ENCODE measurements around the gene TAF5L. TPM values are rescaled to one million over a fixed set of nuclear protein-coding genes. Genes with fewer than 3 reads are reported as not detected.

Gene TAF5L
- 26.1 and 27.2 TPM in 2 replicates for polyA plus RNA-seq (2013)

DNA sequence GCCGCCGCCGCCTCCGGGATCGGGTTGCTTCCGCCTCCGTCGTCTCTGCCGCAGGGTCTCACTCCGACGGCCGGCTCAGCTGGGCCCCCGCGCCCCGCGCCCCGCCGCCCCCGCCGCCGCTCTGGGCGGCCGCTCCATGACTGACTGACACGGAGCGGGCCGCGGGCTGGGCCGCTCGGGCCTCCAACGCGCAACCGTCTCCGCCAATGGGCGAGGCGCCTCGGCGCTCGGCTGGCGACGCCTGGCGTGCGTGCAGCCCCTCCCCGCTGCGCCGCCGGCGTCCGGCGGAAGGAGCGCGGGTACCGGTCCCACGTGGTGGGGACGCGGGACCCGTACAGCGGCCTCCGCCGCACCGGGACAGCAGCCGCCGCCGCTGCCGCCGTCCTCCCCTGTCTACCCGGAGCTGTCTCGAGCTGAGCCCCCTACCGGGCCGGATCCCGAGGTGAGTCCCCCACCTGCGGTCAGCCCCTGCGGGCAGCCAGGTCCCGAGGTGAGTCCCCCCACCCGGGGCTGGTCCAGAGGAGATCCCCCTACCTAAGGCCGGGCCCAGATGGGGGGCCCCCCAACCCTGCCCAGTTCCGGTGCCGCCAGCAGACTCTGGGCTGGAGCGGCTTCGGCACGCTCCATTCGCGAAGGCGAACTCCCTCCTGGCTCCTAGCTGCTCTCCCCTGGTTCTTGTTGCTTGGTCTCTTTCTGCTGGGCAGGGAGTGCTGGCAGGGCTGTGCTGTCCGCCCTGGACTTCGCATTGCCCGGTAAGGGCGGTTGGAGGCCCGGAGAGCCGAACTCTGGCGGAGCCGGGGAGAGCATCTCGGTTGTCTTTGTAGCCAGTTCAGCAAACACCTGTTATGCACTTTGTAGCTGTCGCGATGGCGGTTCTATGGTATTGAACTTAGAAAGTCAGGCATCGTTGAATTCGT is at the start of gene TAF5L, which contains the start of gene URB2:
Gene TAF5L, minus strand, starts transcription at position 208 of the 917 bp plus-strand sequence. CDS start 11,640 bp downstream, outside the sequence.
Gene URB2, plus strand, starts transcription at position 333 of the 917 bp plus-strand sequence. CDS start 1,387 bp downstream, outside the sequence.
- Histone ChIP-seq H2BK120ac (ENCODE audit: insufficient read depth, low read length, poor library complexity) (peak within 1 kb of the TSS; percentile 56), H3K14ac (ENCODE audit: low read length) (peak within 1 kb of the TSS; percentile 86), H3K18ac (ENCODE audit: low read length) (peak within 1 kb of the TSS; percentile 79), H3K4me2 (ENCODE audit: low read length) (peak within 1 kb of the TSS; percentile 93), H3K9ac (ENCODE audit: low read length) (peak within 1 kb of the TSS; percentile 80), H2AFZ (ENCODE audit: insufficient read depth, low read length, poor library complexity) (peak within 1 kb of the TSS; percentile 86), H3K27me3 (ENCODE audit: insufficient read depth, low read length) (no peaks in the 10 kb centered on the region), H3K4me1 (ENCODE audit: control insufficient read depth in 1 of 2, insufficient read depth in 2 of 2, low read length in 2 of 2) (peaks cover 2 to 3% of the 10 kb centered on the region in 2 experiments), H2BK12ac (ENCODE audit: low read length) (no peak within 1 kb of the TSS), H4K8ac (ENCODE audit: low read depth, low read length) (peak within 1 kb of the TSS; percentile 82), H2AK5ac (ENCODE audit: low read length) (no peak within 1 kb of the TSS), H3K9me3 (ENCODE audit: insufficient read depth, low read depth, low read length) (no peaks in the 10 kb centered on the region), H3K36me3 (ENCODE audit: control insufficient read depth in 1 of 2, insufficient read depth in 2 of 2, low read length in 2 of 2) (peaks cover 0 to 2% of the 10 kb centered on the region in 2 experiments), H3K79me1 (ENCODE audit: low read length) (peaks cover 4% of the 10 kb centered on the region), H3K4me3 (ENCODE audit: low read depth, low read length) (peak within 1 kb of the TSS; percentile 89), H3K79me2 (ENCODE audit: control insufficient read depth, insufficient read depth, low read length, poor library complexity) (peaks cover 13% of the 10 kb centered on the region), H4K91ac (ENCODE audit: low read depth, low read length) (peak within 1 kb of the TSS; percentile 67), H3K23ac (ENCODE audit: low read length) (no peak within 1 kb of the TSS), H4K12ac (ENCODE audit: low read depth, low read length) (peak within 1 kb of the TSS; percentile 40), H3K27ac (ENCODE audit: low read depth, low read length) (peak within 1 kb of the TSS; percentile 74), H2BK5ac (ENCODE audit: low read depth, low read length, poor library complexity) (peak within 1 kb of the TSS; percentile 35), H3K4ac (ENCODE audit: low read depth, low read length) (peak within 1 kb of the TSS; percentile 57)
- WGBS (ENCODE audit: extremely low coverage, insufficient coverage, insufficient read length), result no CpG with 5 or more reads among the region's 97 CpGs
- peak; percentile 85 to 93 for DNase-seq

DNA sequence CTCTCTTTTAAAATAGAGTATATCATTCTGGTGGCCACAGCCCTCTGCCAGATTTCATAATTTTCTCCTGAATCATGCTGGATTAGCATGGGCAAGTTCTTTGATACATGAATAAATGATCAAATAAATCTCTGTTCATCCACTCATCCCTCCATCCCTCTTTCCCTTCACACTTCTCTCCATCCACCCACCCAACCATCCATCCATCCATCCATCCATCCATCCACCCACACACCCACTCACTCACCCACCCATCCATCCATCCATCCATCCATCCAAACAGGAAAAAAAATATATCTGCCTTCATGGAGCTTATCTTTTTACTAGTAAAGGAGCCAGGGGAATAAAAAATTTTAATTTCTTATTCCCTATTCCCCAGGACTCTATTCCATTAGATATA is 49.5 kb upstream of the TAF5L start:
- Histone ChIP-seq H3K4me1 (ENCODE audit: control insufficient read depth in 1 of 2, insufficient read depth in 2 of 2, low read length in 2 of 2) (no peaks in the 10 kb centered on the region), H3K14ac (ENCODE audit: low read length) (no peak overlapping the region), H4K91ac (ENCODE audit: low read depth, low read length) (no peak overlapping the region), H3K79me1 (ENCODE audit: low read length) (no peaks in the 10 kb centered on the region), H3K79me2 (ENCODE audit: control insufficient read depth, insufficient read depth, low read length, poor library complexity) (no peaks in the 10 kb centered on the region), H3K23ac (ENCODE audit: low read length) (no peak overlapping the region), H3K18ac (ENCODE audit: low read length) (no peak overlapping the region), H2AK5ac (ENCODE audit: low read length) (no peak overlapping the region), H2BK120ac (ENCODE audit: insufficient read depth, low read length, poor library complexity) (no peak overlapping the region), H2AFZ (ENCODE audit: insufficient read depth, low read length, poor library complexity) (no peak overlapping the region), H4K12ac (ENCODE audit: low read depth, low read length) (no peak overlapping the region), H4K8ac (ENCODE audit: low read depth, low read length) (no peak overlapping the region), H3K27ac (ENCODE audit: low read depth, low read length) (no peak overlapping the region), H3K9ac (ENCODE audit: low read length) (no peak overlapping the region), H3K9me3 (ENCODE audit: insufficient read depth, low read depth, low read length) (no peaks in the 10 kb centered on the region), H3K27me3 (ENCODE audit: insufficient read depth, low read length) (no peaks in the 10 kb centered on the region), H2BK12ac (ENCODE audit: low read length) (no peak overlapping the region), H3K4ac (ENCODE audit: low read depth, low read length) (no peak overlapping the region), H2BK5ac (ENCODE audit: low read depth, low read length, poor library complexity) (no peak overlapping the region), H3K4me3 (ENCODE audit: low read depth, low read length) (no peak overlapping the region), H3K4me2 (ENCODE audit: low read length) (no peak overlapping the region), H3K36me3 (ENCODE audit: control insufficient read depth in 1 of 2, insufficient read depth in 2 of 2, low read length in 2 of 2) (no peaks in the 10 kb centered on the region)
- no peak for DNase-seq

GRCh38 chr1:229674042-229674441 is 48.1 kb upstream of the TAF5L start:
- WGBS (ENCODE audit: extremely low coverage, insufficient coverage, insufficient read length), result no CpG with 5 or more reads among the region's 5 CpGs
- no peaks in the 10 kb centered on the region for H3K4me1 ChIP-seq (ENCODE audit: control insufficient read depth in 1 of 2, insufficient read depth in 2 of 2, low read length in 2 of 2)
- no peak overlapping the region for H3K14ac ChIP-seq (ENCODE audit: low read length)
- no peaks in the 10 kb centered on the region for H3K79me2 ChIP-seq (ENCODE audit: control insufficient read depth, insufficient read depth, low read length, poor library complexity)
- no peaks in the 10 kb centered on the region for H3K36me3 ChIP-seq (ENCODE audit: control insufficient read depth in 1 of 2, insufficient read depth in 2 of 2, low read length in 2 of 2)
- H3K9ac ChIP-seq (ENCODE audit: low read length), result no peak overlapping the region
- H2BK5ac ChIP-seq (ENCODE audit: low read depth, low read length, poor library complexity), result no peak overlapping the region
- H3K9me3 ChIP-seq (ENCODE audit: insufficient read depth, low read depth, low read length), result no peaks in the 10 kb centered on the region
- H3K4me3 ChIP-seq (ENCODE audit: low read depth, low read length), result no peak overlapping the region
- H2BK12ac ChIP-seq (ENCODE audit: low read length), result no peak overlapping the region
- H4K12ac ChIP-seq (ENCODE audit: low read depth, low read length), result no peak overlapping the region
- H3K4ac ChIP-seq (ENCODE audit: low read depth, low read length), result no peak overlapping the region
- DNase-seq, result no peak
- no peak overlapping the region for H3K18ac ChIP-seq (ENCODE audit: low read length)
- H2AK5ac ChIP-seq (ENCODE audit: low read length), result no peak overlapping the region
- no peaks in the 10 kb centered on the region for H3K79me1 ChIP-seq (ENCODE audit: low read length)
- H4K8ac ChIP-seq (ENCODE audit: low read depth, low read length), result no peak overlapping the region
- H3K23ac ChIP-seq (ENCODE audit: low read length), result no peak overlapping the region
- no peak overlapping the region for H2AFZ ChIP-seq (ENCODE audit: insufficient read depth, low read length, poor library complexity)
- no peak overlapping the region for H4K91ac ChIP-seq (ENCODE audit: low read depth, low read length)
- H2BK120ac ChIP-seq (ENCODE audit: insufficient read depth, low read length, poor library complexity), result no peak overlapping the region
- H3K4me2 ChIP-seq (ENCODE audit: low read length), result no peak overlapping the region
- no peak overlapping the region for H3K27ac ChIP-seq (ENCODE audit: low read depth, low read length)
- no peaks in the 10 kb centered on the region for H3K27me3 ChIP-seq (ENCODE audit: insufficient read depth, low read length)

GRCh38 chr1:229672246-229672645 is 46.3 kb upstream of the TAF5L start:
- no peak overlapping the region for H3K4me2 ChIP-seq (ENCODE audit: low read length)
- H2AFZ ChIP-seq (ENCODE audit: insufficient read depth, low read length, poor library complexity), result no peak overlapping the region
- H2BK120ac ChIP-seq (ENCODE audit: insufficient read depth, low read length, poor library complexity), result no peak overlapping the region
- H3K14ac ChIP-seq (ENCODE audit: low read length), result no peak overlapping the region
- no peaks in the 10 kb centered on the region for H3K79me2 ChIP-seq (ENCODE audit: control insufficient read depth, insufficient read depth, low read length, poor library complexity)
- no peak overlapping the region for H4K8ac ChIP-seq (ENCODE audit: low read depth, low read length)
- H3K4me3 ChIP-seq (ENCODE audit: low read depth, low read length), result no peak overlapping the region
- H3K9ac ChIP-seq (ENCODE audit: low read length), result no peak overlapping the region
- H4K91ac ChIP-seq (ENCODE audit: low read depth, low read length), result no peak overlapping the region
- peaks cover 0 to 2% of the 10 kb centered on the region in 2 experiments for H3K36me3 ChIP-seq (ENCODE audit: control insufficient read depth in 1 of 2, insufficient read depth in 2 of 2, low read length in 2 of 2)
- no peak overlapping the region for H2AK5ac ChIP-seq (ENCODE audit: low read length)
- H3K4me1 ChIP-seq (ENCODE audit: control insufficient read depth in 1 of 2, insufficient read depth in 2 of 2, low read length in 2 of 2), result no peaks in the 10 kb centered on the region
- H3K79me1 ChIP-seq (ENCODE audit: low read length), result no peaks in the 10 kb centered on the region
- no peak overlapping the region for H4K12ac ChIP-seq (ENCODE audit: low read depth, low read length)
- H3K9me3 ChIP-seq (ENCODE audit: insufficient read depth, low read depth, low read length), result no peaks in the 10 kb centered on the region
- no peak for DNase-seq
- H3K18ac ChIP-seq (ENCODE audit: low read length), result no peak overlapping the region
- no peaks in the 10 kb centered on the region for H3K27me3 ChIP-seq (ENCODE audit: insufficient read depth, low read length)
- no CpG with 5 or more reads among the region's 2 CpGs for WGBS (ENCODE audit: extremely low coverage, insufficient coverage, insufficient read length)
- no peak overlapping the region for H2BK12ac ChIP-seq (ENCODE audit: low read length)
- H3K23ac ChIP-seq (ENCODE audit: low read length), result no peak overlapping the region
- H3K4ac ChIP-seq (ENCODE audit: low read depth, low read length), result no peak overlapping the region
- H2BK5ac ChIP-seq (ENCODE audit: low read depth, low read length, poor library complexity), result no peak overlapping the region
- no peak overlapping the region for H3K27ac ChIP-seq (ENCODE audit: low read depth, low read length)
